GM23338 (cell line): ENCODE data around the gene OR10A4. TPM values are rescaled to one million over a fixed set of nuclear protein-coding genes. Genes with fewer than 3 reads are reported as not detected.

ENCODE experiments used
- ATAC-seq: fragments of 200-7000 bp; cut with Tn5 transposase; 3 replicates; pipeline ENCODE4 v1.9.1; 2020
- DNase-seq: peaks from one replicate; pipeline ENCODE4 v3.0.0-alpha.2; 2015; ENCODE audit warnings: low spot score
- H2AFZ ChIP-seq: fragments of 200-600 bp; sonication (generic); 2 replicates; pipeline ENCODE4 v1.8.0; 2016; ENCODE audit warnings: antibody characterized with exemption, mild to moderate bottlenecking, moderate library complexity
- H3F3A ChIP-seq: fragments of 200-600 bp; sonication (generic); replicated peaks from 2 replicates; pipeline ENCODE4 v1.8.0; 2017; ENCODE audit warnings: antibody characterized with exemption, mixed run types, low read depth
- H3K27ac ChIP-seq: fragments of 200-600 bp; sonication (generic); 2 replicates; pipeline ENCODE4 v1.6.1; 2016; ENCODE audit warnings: low read depth
- H3K27me3 ChIP-seq: fragments of 200-600 bp; sonication (generic); 2 replicates; pipeline ENCODE4 v1.8.0; 2016; ENCODE audit warnings: mild to moderate bottlenecking, mixed run types, moderate library complexity; ENCODE audit not compliant: insufficient read depth
- H3K36me3 ChIP-seq: fragments of 200-600 bp; sonication (generic); 2 replicates; pipeline ENCODE4 v1.8.0; 2016; ENCODE audit warnings: mild to moderate bottlenecking; ENCODE audit not compliant: insufficient read depth
- H3K4me1 ChIP-seq: fragments of 200-600 bp; sonication (generic); 2 replicates; pipeline ENCODE4 v1.8.0; 2016; ENCODE audit warnings: mild to moderate bottlenecking, moderate library complexity; ENCODE audit not compliant: insufficient read depth
- H3K4me2 ChIP-seq: fragments of 200-600 bp; sonication (generic); 2 replicates; pipeline ENCODE4 v1.7.1; 2017; ENCODE audit warnings: mixed run types
- H3K4me3 ChIP-seq: fragments of 200-600 bp; sonication (generic); 2 replicates; pipeline ENCODE4 v1.6.1; 2016; ENCODE audit warnings: mixed run types
- H3K79me2 ChIP-seq: fragments of 200-600 bp; sonication (generic); replicated peaks from 2 replicates; pipeline ENCODE4 v1.8.0; 2017; ENCODE audit warnings: mild to moderate bottlenecking; ENCODE audit not compliant: insufficient read depth
- H3K9me2 ChIP-seq: fragments of 200-600 bp; sonication (generic); 2 replicates; pipeline ENCODE4 v1.8.0; 2017; ENCODE audit not compliant: insufficient read depth
- H4K20me1 ChIP-seq: fragments of 200-600 bp; sonication (generic); replicated peaks from 2 replicates; pipeline ENCODE4 v1.8.0; 2017; ENCODE audit warnings: mild to moderate bottlenecking; ENCODE audit not compliant: insufficient read depth
- H3K27ac Mint-ChIP-seq: 2 replicates; pipeline ENCODE4 v1.8.0; 2020; ENCODE audit warnings: inconsistent platforms, mild to moderate bottlenecking, moderate library complexity, mixed read lengths
- H3K27me3 Mint-ChIP-seq: 3 replicates; pipeline ENCODE4 v1.8.0; 2022; ENCODE audit warnings: low read depth, mild to moderate bottlenecking, moderate library complexity, mixed read lengths, inconsistent platforms; ENCODE audit not compliant: insufficient read depth, poor library complexity
- H3K36me3 Mint-ChIP-seq: 3 replicates; pipeline ENCODE4 v1.8.0; 2021; ENCODE audit warnings: low read depth, mild to moderate bottlenecking, inconsistent platforms, moderate library complexity, mixed read lengths
- H3K4me1 Mint-ChIP-seq: 3 replicates; pipeline ENCODE4 v1.8.0; 2020; ENCODE audit warnings: mild to moderate bottlenecking, inconsistent platforms, mixed read lengths
- H3K4me3 Mint-ChIP-seq: 3 replicates; pipeline ENCODE4 v1.8.0; 2021; ENCODE audit warnings: moderate library complexity, mild to moderate bottlenecking, inconsistent platforms, mixed read lengths
- H3K9me3 Mint-ChIP-seq: 3 replicates; pipeline ENCODE4 v1.8.0; 2020; ENCODE audit warnings: moderate library complexity, mild to moderate bottlenecking, inconsistent platforms, mixed read lengths
- CREB1 ChIP-seq: fragments of 250-450 bp; sonication (Bioruptor Pico); IDR thresholded peaks from 2 replicates; pipeline ENCODE4 v1.5.0; 2020; ENCODE audit warnings: low read depth, mild to moderate bottlenecking, moderate library complexity
- ETS1 ChIP-seq: IDR thresholded peaks from 2 replicates; pipeline ENCODE4 v1.6.1; 2016; ENCODE audit warnings: antibody characterized with exemption
- JUNB ChIP-seq: IDR thresholded peaks from one replicate; pipeline ENCODE4 v1.6.1; 2016; ENCODE audit warnings: antibody characterized with exemption; ENCODE audit not compliant: unreplicated experiment
- REST ChIP-seq: IDR thresholded peaks from one replicate; pipeline ENCODE4 v1.6.1; 2018; ENCODE audit warnings: antibody characterized with exemption; ENCODE audit not compliant: unreplicated experiment
- STAT1 ChIP-seq: IDR thresholded peaks from one replicate; pipeline ENCODE4 v1.6.1; 2016; ENCODE audit warnings: antibody characterized with exemption; ENCODE audit not compliant: unreplicated experiment
- ZNF331 ChIP-seq: fragments of 250-450 bp; sonication (Bioruptor Pico); IDR thresholded peaks from 2 replicates; pipeline ENCODE4 v1.5.0; 2020; ENCODE audit warnings: low read depth, mild to moderate bottlenecking, moderate library complexity
- ZNF462 ChIP-seq: fragments of 250-450 bp; sonication (Bioruptor Pico); IDR thresholded peaks from 2 replicates; pipeline ENCODE4 v1.5.0; 2020; ENCODE audit warnings: mild to moderate bottlenecking, moderate library complexity
- polyA plus RNA-seq: library from polyadenylated mRNA; unstranded; fragments of >200 nt; fragmentation: Nextera tagmentation; extraction: Ambion mirVana; gene quantifications from 2 replicates; pipeline ENCODE4 v1.2.1, GENCODE V29; 2016
- total RNA-seq: library from RNA; depleted of rRNA; stranded (reverse); fragments of >200 nt; shearing (Covaris generic); gene quantifications from 2 replicates; pipeline ENCODE4 v1.2.3, GENCODE V29; 2014

OR10A4 gene
- total and polyA plus RNA-seq, 2 experiments from 2014 or later: 0.21 TPM; not detected in 1

GRCh38 chr11:6895010-6895409 lies 18.6 kb downstream of the OR10A4 start:
- H3K4me1 Mint-ChIP-seq: no peaks in the 10 kb centered on the region
- Histone ChIP-seq H4K20me1 (no peaks in the 10 kb centered on the region), H3K27ac (no peak overlapping the region), H3F3A (no peaks in the 10 kb centered on the region), H3K4me3 (no peak overlapping the region), H3K36me3 (no peaks in the 10 kb centered on the region), H3K9me2 (no peaks in the 10 kb centered on the region), H3K4me2 (no peak overlapping the region), H2AFZ (no peak overlapping the region), H3K27me3 (no peaks in the 10 kb centered on the region), H3K4me1 (no peaks in the 10 kb centered on the region), H3K79me2 (no peaks in the 10 kb centered on the region)
- TF ChIP-seq REST: no peak
- no peak for DNase-seq
- no peaks in the 10 kb centered on the region for H3K36me3 Mint-ChIP-seq
- H3K27me3 Mint-ChIP-seq: no peaks in the 10 kb centered on the region
- no peaks in the 10 kb centered on the region for H3K9me3 Mint-ChIP-seq
- no peak overlapping the region for H3K4me3 Mint-ChIP-seq
- H3K27ac Mint-ChIP-seq: no peak overlapping the region
- ATAC-seq: no peak

- Histone ChIP-seq H3F3A (no peaks in the 10 kb centered on the region), H3K79me2 (no peaks in the 10 kb centered on the region), H3K4me3 (no peak overlapping the region), H2AFZ (no peak overlapping the region), H3K36me3 (no peaks in the 10 kb centered on the region), H3K27me3 (no peaks in the 10 kb centered on the region), H3K27ac (no peak overlapping the region), H3K9me2 (no peaks in the 10 kb centered on the region), H3K4me1 (no peaks in the 10 kb centered on the region), H3K4me2 (no peak overlapping the region), H4K20me1 (no peaks in the 10 kb centered on the region)
- no peaks in the 10 kb centered on the region; the same call in 2 of the 3 replicates for H3K36me3 Mint-ChIP-seq
- no peaks in the 10 kb centered on the region for H3K27me3 Mint-ChIP-seq
- no peaks in the 10 kb centered on the region for H3K4me1 Mint-ChIP-seq
- DNase-seq: no peak
- ATAC-seq: no peak
- no peak overlapping the region for H3K27ac Mint-ChIP-seq
- no peak overlapping the region for H3K4me3 Mint-ChIP-seq
- peaks cover 5% of the 10 kb centered on the region; the same call in 2 of the 3 replicates for H3K9me3 Mint-ChIP-seq
- no peak for TF ChIP-seq JUNB
- no peak for TF ChIP-seq ZNF462 (CRISPR knock-in tag)
- TF ChIP-seq ETS1: no peak
- TF ChIP-seq STAT1: no peak
- TF ChIP-seq REST: no peak
- no peak for TF ChIP-seq ZNF331 (CRISPR knock-in tag)
- no peak for TF ChIP-seq CREB1
Measured at GRCh38 chr11:6898911-6899310, 22.5 kb downstream of the OR10A4 start.
